ENCODE measurements around the gene CACNG4.

CACNG4 gene

DNA sequence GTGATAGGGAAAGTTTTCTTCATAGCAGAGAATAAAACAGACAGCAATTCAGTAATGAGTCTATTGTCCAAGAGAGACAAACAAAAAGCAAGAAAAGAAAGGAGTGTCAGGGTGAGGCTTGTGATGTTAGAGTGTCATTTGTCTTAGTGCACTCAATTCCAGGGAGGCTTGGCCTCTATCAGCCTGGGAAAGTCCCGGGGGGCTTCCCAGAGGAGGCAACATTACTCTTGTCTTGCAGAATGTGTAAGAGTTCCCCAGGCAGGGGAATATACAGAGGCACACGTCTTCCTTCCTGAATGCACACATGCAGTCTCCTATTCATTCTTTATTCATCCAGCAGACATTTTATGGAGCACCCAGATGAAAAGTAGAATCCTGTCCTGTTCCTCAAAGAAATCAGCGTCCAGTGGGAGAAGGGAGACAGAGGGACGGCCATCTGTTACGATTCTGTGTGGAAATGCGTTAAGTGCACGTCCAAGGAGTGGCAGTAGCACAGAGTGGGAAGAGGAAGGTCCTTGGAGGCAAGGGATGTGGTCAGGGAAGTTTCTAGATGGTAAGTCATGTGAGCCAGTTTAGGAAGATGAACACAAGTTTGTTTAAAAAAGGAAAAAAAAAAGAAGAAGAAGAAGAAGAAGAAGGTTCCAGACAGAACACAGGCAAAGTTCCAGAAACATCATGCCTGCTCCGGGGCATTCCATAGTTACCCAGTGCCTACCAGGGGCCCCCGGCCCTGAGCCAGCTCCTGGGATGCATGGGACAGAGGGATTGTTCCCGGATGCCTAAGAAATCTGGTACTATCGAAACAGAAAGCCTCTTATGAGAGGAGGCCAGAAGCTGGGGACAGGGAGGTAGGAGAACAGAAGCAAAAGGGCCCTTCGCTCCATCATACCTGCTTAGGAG lies 21.1 kb downstream of the CACNG4 start:
- no peak for DNase-seq

DNA sequence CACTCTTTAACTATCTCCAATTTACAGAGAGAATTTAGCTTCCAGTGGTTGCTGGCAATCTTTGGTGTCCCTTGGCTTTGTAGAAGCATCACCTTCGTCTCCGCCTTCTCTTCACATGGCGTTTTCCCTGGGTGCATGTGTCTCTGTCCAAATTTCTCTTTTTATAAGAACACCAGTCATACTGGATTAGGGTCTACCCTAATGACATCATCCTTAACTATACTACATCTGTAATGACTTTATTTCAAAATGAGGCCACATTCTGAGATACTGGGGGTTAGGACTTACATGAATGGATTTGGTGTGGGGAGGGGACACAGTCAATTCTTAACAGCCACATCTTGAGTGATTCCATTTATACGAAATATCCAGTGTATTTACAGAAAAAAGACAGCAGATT lies 22.2 kb downstream of the CACNG4 start:
- DNase-seq: no peak

DNA sequence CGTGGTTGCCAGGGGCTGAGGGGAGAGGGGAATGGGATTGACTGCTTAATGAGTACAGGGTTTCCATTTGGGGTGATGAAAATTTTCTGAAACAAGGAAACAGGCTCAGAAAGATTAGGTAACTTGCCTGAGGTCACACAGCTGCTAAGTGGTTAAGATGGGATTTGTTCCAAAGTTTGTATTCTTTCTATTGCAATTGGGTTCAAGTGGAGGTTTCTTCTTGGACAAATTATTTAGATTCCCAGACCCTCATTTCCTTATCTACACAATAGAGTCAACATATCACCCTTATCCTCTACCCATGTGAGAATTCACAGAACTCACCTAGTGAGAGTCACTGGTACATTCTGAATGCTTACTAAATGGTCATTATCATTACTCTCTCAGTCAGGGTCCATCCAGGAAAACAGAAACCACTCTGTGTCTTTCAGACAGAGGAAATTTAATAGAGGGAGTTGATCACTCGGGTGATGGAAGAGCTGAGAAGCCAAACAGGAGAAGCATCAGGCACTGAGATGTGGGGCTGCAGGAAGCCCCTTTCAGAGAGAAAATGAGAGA lies 22.6 kb downstream of the CACNG4 start:
- DNase-seq: no peak

DNA sequence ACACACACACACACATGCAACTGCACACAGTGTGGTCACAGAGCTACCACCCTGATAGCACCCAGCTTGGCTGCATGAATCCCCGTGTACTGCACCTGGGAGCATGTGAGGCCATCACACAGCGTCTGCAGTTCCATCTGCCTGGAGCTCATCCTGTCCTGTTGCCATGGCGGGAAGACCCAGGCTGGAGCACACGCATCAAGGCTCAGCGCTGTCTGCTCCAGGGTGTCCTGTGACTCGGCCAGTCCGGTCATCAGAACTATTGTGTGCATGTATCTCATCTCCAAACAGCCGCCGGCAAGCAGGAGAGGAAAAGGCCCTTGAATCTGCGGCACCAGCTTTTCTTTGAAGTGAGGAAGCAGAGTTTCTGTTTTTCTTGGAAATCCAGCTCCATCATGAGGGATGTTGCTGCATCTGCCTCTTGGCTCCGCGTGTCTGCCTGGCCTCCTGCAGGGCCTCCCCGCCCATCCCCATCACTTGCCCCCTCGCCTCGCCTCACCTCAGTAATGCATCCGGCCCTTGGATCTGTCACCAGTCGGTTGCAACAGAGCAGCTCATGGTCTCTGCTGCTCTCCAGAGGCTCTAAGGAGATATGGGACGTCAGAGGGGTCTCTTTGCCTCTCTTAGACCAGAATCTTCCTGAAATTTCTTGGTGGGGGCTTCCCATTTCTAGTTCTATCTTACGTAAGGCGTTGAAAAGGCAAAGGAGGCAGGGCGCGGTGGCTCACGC lies 23.7 kb downstream of the CACNG4 start:
- DNase-seq: no peak

DNA sequence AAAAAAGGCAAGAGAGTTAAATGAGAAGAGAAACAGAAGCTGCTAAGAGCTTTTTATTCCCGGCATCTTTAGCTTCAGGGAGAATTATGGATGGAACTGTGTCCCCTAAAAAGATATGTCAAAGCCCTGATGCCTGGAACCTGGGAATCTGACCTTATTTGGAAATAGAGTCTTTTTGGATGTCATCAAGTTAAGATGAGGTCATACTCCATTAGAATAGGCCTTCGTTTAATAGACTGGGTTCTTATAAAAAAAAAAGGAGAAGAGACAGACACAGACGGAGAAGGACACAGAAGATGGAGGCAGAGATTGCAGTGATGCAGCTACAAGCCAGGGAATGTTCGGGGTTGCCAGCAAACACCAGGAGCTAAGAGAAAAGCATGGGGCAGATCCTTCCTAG lies 24.6 kb downstream of the CACNG4 start:
- no peak for DNase-seq

DNA sequence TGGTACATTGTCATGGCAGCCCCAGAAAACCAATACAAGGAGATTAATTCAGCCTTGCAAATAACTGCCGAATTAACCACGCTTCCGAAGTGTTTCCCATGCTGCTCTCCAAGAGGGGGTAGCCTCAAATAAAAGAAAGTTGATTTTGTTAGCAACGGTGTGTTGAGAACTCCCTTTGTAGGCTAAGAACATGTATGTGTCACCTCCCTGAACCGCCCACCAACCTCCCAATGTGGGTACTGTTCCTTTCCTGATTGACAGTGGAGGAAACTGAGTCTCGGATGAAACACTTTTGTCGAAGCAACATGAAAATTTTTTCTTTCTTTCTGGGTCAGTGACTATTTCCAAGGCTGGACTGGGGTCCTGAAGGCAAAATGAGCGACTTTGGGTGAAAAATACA lies 25.1 kb downstream of the CACNG4 start:
- no peak for DNase-seq

DNA sequence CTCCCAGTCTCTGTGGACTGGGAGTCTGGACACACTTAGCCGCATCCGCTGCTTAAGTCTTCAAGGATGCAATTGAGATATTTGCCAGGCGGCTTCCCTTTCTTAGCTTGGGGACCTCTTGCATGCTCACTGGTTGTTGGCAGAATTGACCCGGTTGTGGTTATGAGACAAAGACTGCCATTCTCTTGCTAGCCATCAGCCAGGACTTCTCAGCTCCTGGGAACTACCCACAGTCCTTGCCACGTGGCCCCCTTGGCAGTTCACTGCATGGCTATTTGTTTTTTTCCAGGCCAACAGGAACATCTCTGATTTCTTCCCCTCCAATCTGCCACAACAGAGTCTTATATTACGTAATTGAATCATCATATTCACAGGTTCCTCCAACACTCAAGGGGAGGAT lies 25.5 kb downstream of the CACNG4 start:
- DNase-seq: no peak

DNA sequence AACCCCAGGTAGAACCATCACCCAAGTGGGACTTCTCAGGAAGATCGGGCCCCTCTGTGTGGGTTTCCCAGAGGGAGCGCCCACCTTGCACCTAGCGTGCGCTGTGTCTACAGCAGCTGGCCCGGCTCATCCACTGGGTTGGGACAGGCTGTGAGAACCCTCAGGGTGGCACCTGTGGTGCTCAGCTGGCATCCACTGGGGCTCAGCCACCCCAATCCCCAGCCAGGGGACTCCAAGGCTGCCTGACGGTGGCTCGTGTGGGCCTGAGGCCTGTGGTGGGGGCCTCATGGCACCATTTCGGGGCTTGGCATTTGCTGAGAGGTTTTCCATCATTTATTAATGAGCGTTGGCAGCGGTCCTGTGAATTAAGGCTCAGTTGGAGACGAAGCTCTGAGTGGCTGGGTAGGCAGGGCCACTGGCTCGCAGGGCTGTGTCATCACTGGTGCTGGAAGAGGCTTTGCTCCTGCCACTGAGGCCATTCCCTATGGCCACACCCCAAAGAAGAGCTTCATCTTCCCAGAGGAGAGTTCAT lies 28.5 kb downstream of the CACNG4 start:
- DNase-seq: no peak

DNA sequence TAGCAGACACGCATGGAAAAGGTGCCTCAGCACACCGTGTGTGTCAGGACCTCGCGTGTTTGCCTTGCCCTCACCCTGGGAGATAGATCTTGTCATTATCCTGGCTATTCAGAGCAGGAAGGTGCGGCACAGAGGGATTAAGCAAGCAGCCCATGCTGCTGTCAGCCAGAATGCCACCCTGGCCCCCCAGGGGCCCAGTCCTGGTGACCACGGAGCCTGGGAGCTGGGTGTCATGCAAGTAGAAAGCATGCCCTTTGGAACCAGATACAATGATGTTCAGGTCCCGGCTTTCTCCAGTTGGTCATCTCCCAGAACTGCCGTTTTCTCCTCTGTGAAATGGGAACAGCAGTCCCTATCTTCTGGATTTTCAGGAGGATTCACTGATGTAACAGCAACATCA lies 29.9 kb downstream of the CACNG4 start:
- no peak for DNase-seq

DNA sequence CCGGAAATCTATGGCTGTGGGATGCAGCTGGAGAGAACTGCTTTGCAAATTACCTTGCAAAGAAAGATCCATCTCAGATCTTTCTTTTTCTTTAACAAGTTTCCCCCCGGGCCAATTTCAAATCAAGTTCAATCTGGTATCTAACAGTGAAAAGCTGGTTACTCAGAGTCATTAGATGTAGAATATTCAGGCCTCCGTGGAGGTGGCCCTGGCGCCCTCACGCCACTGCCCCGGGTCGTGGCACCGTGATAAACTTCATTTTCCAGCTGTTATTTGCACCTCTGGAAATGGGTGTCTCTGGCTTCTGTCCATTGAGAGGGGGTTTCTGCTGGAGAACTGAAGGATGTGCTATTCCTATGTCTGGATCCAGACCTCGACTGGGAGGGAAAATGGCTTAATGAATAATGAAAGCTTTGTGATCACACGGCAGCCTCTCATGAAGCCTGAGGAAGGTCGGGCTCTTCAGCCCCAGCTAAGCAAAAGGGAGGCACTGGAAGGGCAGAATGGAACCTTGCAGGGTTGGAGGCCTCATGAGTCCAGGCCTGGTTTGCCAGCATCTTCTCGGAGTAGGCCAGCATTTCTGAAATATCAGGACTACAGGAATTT lies 30.5 kb downstream of the CACNG4 start:
- DNase-seq: no peak

DNA sequence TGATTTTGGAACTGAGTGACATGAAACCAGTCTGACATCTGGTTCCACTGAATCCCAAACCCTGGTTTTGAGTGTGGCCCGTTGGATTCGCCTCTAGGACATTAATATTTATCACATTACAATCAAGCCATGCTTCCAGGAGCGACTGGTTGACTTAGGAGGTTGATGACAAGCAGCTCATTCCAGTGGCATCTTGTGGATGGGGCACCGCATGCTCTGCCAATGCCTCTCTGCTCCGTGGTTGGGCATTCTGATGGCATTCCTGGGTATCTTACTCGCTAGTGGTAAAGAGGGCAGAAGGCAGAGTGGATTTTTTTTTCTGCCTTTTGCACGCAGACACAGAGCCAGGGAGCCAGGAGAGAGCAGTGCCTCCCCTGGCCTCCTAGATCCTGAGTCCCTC lies 31.4 kb downstream of the CACNG4 start:
- DNase-seq: no peak

DNA sequence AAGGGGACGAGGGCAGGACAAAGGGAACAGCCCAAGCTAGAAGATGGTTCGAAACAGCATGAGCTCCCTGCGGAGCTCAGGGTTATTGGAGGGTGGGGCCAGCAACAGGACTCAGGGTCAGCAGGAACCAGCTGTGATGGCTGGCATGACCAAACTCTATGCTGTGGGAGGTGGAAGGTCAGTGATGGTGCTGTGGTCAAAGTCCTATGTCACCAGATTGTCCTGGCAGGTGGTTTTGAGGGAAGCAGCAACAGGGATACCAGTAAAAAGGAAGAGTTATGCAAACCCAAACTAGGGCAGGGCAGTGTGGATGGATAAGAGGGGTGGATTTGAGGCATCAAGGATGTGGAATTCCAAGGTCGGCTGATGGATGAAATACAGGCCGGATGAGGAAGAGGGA lies 32.4 kb downstream of the CACNG4 start:
- DNase-seq: no peak

DNA sequence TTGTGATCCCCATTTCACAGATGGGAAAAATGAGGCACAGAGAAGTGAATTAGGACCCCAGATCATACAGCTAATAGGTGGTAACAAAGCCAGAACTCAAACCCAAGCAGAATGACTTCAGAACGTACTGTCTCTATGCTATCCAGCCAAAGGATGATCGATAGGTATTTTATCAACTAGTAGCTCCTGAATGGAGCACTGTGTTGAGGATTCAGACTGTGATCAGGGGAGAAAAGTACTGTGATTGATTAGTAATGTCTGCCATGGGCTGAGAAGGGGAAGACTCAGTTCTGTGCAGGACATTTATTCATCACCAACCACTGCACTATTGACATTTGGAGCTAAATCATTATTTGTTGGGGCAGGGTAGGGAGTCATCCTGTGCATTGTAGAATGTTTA lies 38.7 kb downstream of the CACNG4 start:
- no peak for DNase-seq

DNA sequence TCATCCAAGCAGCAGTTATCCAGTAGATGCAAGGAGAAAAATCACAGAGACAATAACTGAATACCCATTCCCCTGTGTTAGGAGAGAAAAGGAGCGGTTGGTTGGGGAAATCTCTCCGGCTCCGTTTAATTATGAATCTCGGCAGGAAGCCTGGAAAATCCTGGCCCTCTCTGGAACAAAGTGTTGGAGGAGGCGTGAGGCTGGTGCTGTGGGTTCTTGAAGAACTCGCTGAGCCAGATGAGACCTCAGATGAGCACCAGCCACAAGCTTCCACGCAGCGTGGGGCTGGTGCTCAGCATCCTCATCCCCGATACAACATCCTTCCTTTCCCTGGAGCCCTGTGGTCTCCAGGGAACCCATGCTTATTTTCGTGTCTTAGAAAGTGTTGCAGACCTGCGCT lies 39.7 kb downstream of the CACNG4 start:
- no peak for DNase-seq

DNA sequence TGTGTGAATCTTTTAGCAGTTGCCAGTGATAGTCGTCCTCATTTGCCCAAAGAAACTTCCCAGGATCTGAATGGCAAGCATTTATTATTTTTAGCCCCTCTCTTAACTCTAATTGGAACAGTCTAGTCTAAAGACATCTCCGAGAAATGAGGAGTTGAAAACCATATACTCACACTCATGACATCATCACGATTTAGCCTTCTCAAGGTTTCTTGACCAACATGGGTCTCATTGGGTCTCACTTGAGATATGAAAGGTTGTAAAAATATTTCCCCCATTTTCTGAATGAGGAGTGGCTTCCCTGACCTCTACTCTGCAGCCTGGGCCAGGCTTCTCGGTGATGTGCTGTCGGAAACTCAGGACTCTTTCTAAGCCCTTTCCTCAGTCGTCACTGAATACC lies 42.8 kb downstream of the CACNG4 start:
- DNase-seq: no peak

DNA sequence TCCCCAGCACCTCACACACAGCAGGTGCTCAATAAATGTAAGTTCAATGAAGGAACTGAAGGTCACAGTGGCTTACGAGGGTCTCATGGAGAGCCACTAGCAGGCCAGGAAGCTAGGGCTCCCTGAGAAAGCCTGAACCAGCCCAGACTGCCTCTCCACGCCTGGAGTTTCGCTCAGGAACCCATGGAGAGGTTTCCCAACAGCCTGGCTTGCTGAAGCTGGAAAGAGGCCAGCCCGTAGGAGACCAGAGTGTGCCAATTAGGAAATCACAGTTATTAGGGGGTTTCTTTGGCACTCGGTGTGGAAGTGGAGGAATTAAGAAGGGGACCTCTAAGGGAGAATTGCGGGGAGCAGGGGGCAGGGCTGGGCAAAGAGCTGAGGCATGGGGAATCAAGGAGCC lies 43.6 kb downstream of the CACNG4 start:
- DNase-seq: no peak

DNA sequence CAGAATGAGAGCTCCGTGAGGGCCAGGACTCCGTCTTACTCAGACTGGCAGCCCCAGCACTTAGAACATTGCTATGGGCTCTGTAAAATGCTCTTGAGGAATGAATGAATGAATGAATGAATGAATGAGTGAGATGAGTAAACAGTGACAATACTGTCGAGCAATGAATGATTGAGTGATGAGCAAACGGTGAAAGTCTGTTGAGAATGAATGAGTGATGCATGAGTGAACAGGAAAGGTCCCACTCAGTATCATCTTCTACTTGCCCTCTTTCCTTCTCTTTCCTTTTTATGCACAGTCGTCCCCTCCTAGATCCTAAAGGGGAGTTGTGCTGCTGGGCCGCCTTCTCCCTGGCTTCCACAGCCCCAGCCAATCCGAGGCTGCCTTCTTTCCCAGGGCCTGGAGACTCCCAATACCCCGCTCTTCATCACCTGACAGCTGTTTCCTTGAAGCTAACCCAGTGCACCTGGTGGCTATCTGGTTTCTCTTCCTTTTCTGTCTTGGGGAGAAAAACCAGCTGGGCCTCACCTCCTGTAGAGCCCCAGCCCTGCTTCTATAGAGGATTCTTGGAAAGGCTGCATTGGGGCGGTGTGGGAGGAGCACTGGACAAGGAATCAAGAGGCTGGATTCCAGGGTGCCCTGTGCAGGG lies 47.1 kb downstream of the CACNG4 start:
- no peak for DNase-seq

DNA sequence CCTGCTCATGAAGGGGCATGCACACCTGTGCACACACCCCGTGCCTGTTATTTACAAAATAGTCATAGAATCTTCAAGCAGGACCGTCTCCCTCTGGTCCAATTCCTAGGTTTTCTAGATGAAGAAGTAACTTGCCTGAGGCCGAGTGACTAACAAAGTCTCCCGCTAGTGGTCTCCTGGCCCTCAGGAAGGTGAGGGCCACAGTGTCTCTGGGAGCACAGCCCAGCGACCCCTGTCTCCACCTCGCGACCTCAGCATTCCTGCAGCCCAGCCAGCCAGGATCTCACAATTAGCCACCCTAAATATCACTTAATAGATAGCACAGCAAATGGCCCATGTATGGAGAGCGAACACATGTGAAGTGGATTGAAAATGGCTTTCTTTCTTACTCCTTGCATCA lies 49.4 kb downstream of the CACNG4 start:
- DNase-seq: no peak

DNA sequence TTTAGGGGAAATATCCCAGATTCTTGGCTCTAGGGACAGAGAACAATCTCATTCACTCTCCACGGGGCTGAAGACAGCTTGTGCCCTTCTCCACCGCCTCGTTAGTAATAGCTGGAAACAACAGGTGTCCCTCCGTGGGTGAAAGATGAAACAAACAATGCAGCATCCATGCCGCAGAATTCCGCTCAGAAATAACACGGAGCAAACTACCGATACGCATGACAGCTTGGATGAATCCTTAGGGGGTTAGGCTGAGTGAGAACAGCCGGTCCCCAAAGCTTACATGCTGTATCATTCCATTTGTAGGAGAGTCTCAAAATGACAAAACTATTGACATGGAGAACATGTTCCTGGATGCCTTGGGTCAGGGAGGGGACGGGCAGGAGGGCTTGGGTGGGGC lies 50.5 kb downstream of the CACNG4 start:
- no peak for DNase-seq

DNA sequence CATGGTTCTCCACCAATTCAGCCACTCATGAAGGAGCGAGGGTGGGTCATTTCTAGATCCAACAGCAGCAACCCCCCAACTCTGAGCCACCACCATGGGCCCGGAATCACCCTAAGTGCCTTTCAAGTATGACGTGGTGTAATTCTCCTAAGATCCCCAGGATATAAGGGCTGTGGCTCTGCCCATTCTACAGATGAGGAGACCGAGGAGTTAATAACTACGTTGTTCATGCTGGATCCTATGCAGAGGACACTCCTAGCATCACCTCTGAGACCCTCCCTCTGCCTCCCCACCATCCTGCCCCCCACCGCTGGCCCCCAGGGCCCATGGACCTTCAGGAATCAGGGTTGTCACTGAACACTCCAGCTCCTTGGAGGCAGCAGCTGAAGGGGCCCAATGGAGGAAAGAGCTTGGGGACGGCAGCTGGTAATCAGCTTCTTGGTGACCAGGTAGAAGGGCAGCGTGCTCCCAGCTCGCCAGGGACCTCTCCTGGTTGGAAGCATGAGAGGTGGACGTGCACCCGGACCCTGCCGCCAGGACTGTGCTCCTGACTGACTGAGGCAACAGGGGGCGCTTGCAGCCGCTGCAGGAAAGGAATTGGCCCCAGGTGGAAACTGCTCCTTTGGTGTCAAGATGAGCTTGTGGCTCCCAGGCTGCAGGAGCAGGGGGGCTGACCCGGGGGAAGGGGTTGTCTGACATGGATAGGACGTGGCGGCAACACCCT lies 51.7 kb downstream of the CACNG4 start:
- no peak for DNase-seq

DNA sequence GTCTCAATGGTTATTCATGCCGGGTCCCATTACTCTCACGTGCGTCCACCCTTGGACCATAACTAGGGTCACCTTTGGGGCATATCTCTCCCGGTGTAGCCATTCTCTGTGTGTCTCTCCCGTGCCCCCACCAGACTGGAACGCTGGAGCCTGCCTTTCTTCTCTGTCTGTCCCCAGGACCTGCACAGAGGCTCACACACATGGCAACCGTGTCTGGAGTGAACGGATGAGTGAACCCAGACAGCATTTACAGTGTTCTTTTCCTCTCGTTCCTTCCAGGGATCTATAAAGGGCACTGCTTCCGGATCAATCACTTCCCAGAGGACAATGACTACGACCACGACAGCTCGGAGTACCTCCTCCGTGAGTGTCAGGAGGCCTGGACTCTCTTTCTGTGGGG lies 53.4 kb downstream of the CACNG4 start:
- no peak for DNase-seq
